ENCODE data around the gene UTS2R.
A peak's percentile ranks its signal among the peaks of the same experiment; 100 is the strongest.

UTS2R gene

DNA sequence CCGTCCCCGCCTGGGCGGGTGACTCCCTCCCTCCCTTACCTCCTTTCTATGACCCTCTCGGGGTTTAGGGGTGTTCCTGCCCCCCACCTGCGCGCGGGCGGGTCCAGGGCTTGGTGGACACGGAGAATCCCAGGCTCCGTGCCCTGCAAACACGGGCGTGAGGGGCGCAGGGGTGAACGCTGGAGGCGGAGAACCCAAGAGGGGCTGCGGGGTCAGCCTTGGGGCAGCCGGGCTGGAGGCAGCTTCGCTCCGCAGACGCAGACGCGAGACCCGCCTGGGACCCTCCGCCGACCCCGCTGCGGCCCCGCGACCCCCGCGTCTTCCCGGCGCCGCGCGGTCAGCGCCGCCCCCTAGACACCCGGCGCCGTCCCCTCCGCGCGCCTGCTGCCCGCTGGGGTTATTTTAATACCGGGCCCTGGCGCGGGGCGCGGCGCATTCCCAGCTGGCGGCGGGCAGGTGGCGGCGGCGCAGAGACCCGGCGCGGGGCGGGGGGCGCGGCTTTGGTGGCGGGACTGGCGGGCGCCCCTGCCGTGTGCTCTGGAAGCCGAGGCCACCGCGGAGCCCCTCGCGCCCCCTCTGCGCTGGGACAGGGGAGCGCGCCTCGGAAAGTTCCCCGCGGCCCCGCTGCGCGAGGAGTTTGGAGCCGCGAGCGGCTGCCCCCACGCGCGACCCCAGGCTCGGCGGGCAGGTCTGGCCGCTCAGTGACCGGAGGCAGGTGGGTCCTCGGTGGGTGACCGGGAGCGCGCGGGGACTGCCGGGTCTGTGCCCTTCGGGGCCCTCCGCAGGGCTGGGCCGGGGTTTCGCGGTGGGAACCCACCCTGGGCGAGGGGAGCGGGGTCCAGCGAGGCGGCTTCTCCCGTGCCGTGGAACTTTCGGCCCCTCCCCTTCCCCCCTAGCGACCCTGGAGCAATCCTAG lies at the start of gene UTS2R:
Gene UTS2R (plus strand): TSS at position 433 of the 916 bp plus-strand sequence. CDS start 2,560 bp downstream, outside the sequence.
- no peak for DNase-seq (ENCODE audit: low read depth in 3 of 3)

GRCh38 chr17:82321947-82322466 lies 49.6 kb upstream of the UTS2R start:
- no peak for DNase-seq (ENCODE audit: low read depth in 3 of 3)

DNA sequence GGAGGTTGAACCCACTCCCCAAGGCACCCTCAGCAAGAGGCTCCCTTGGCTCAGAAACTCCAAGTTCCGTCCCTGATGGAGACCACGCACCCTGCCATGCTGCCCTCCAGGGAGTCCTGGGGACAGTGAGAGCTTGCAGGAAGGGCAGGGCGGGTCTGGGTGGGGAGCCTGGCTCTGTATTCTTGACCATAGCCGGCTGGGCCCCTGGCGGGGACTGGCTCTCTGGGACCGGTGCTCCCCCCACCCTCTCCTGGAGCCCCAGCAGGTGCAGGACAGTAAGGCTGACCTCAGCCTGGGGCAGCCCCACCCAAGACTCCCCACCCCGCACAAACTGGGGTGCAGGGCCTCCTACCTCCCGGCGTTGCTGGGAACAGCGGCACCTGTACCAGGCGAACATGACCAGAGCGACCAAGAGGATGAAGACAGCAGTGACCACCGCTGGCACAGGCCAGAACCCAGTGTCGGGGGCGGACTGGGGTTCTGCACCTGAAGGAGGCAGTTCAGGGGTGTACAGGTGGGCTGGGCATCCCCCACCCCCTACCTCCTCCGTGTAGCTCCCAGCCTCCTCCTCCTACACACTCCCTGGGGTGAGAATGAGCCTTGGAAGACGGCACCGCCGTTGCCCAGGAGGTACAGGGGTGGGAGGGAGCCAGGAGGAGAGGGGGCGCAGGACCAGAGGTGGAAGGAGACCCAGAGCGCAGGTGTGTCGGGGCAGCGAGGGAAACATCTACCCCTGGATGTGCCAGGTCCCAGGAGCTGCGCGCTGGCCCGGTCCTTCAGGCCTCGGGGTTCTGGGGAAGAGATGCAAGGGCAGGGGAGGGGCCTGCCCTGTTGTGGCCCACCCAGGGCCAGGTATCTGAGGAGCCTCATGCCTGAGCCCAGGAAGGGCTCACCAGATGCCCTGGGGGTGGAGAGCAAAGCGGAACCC lies 48.8 kb upstream of the UTS2R start:
- DNase-seq (ENCODE audit: low read depth in 3 of 3) = no peak

GRCh38 chr17:82323514-82324234 lies 47.9 kb upstream of the UTS2R start:
- DNase-seq (ENCODE audit: low read depth in 3 of 3) = no peak

GRCh38 chr17:82324566-82325285 lies 46.8 kb upstream of the UTS2R start:
- DNase-seq (ENCODE audit: low read depth in 3 of 3) = peak in 1 of 3 experiments; percentile 53

DNA sequence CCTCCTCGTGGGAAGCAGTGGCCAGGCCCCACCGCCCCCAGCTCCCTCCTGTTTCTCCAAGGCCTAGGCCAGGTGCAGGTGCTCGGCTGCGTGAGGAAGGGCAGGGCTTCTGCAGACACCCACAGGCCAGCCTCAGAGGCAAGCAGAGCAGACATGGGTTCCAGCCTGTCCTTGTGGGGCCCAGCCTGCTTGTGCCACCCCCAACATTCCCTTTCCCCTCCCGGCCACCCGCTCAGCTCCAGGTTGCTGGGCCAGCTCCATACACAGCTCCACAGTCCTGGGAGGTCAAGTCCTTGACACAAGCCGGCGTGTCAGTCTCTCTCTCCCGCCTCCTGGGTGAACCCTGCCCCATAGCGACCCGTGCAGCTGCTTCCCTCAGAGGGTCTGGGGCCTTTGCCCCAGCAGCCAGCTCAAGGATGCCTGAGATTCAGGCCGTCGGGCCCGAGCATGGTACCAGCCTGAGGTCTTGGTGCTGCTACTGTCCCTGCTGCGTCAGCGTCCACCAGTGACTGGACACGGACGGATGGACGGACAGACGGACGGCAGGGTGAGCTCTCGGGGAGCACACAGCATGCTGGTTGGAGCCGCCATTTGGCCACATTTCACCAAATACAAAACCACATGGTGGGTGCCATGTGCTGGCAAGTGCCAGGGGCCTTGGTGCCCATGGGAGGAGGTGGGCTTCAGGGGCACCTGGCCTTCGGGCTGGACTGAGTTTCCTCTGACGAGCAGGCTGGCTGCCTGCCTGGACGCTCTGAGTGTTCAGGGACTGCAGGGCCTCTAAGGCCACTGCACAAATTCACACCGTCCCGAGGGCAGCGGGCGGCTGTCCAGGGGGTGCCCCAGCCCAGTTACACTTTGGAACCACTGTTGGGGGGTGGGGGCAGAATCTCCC lies 46.0 kb upstream of the UTS2R start:
- DNase-seq (ENCODE audit: low read depth in 3 of 3) = no peak

DNA sequence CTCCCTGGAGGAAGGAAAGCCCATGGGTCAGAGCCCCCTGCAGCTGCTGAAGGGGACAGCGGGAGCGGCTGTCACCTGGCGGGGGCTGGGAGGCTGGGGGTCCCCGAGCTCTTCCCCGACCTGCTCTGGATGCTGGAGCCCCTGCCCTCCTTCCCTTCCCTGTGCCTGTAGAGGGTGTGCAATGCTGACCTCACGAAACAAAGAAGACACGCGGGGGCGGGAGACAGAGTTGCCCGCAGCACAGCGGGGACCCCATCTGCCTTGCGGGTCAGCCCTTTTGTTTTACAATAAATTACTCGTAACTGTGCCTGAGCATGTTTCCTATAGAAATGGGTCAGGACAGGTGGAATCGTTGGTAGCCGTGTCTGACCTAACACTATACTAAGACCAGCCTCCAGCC lies 44.3 kb upstream of the UTS2R start:
- no peak for DNase-seq (ENCODE audit: low read depth in 3 of 3)

DNA sequence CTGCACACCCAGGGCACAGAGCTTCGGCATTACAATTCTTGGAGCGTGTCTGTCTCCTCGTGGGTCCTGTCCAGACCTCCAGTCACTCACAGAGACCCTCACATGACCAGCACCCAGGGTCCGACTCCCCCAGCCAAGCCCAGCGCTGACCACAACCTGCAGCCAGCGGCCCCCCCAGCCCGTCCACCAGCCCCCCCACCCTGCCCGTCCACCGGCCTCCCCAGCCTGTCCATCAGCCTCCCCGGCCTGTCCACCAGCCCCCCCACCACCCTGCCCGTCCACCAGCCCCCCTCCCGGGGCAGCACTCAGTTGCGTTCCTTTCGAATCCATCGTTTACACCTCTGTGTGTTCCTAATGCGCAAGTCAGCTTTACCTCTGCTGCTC lies 43.8 kb upstream of the UTS2R start:
- DNase-seq (ENCODE audit: low read depth in 3 of 3) = no peak

GRCh38 chr17:82328141-82328993 lies 43.2 kb upstream of the UTS2R start:
- DNase-seq (ENCODE audit: low read depth in 3 of 3) = no peak

DNA sequence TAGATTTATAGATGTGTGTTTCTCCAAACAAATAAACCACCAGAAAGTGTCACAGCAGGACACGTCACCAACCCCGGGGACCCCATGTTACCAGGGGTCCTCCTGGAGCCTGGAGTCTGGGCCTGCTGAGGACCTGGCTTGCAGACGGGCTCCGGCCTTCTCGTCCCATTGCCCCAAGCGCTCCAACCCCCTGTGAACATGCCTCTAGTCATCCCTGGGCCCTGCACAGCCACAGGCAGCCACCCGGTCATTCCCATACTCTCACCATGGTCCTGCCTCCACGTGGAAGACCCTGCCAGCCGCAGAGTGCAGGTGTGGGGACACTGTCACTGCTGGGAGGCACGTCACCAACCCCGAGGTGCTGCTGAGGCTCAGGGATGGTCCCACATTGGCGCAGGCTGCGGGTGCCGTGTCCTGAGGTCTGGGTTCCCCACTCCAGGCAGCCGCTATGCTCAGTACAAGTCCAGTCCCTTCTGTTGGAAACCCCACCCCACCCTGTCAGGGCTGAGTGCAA lies 42.5 kb upstream of the UTS2R start:
- DNase-seq (ENCODE audit: low read depth in 3 of 3) = no peak

GRCh38 chr17:82329683-82330321 lies 41.8 kb upstream of the UTS2R start:
- DNase-seq (ENCODE audit: low read depth in 3 of 3) = no peak

DNA sequence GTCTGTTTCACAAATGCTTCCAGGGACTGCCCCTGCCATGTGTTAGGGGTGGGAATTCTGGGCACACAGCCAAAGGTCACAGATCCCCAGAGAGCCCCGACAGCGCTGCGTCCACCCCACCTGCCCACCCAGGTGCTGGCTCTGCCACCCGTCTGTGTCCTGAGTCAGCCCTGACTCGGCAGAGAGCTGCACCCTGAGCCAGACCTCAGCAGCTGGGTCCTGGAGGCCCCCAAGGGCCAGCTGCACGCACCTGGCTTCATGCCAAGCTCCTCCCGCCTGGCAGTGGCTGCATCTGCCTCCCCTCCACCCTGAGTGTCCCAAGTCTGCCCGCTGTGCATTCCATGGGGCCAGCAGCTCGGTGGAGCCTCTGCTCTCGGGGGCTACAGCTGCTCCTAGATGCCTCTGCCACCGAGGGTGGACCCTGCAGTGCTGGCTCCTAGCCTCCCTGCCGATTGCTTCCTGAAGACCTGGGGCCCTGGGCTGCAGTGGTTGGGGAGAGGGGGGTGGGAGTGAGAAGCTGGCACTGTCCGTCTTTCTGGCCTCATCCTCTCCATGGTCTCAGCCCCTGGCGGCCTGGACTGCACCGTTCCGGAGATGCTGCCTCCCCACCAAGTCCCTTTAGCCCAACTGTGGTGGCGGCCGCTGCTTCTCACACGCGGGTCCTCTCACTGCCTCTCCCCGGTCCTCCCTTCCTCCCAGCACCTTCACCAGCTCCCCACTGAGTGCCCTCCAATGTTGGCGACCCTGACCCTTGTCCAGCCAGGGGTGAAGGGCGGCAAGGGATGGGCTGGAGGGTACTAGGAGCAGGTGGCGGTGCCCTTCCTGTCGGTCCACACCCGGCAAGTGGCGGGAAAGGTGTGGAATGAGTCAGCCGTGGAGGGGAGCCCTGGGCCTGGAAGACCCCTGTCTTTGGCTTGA lies 41.0 kb upstream of the UTS2R start:
- no peak for DNase-seq (ENCODE audit: low read depth in 3 of 3)

GRCh38 chr17:82331345-82331939 lies 40.1 kb upstream of the UTS2R start:
- no peak for DNase-seq (ENCODE audit: low read depth in 3 of 3)

DNA sequence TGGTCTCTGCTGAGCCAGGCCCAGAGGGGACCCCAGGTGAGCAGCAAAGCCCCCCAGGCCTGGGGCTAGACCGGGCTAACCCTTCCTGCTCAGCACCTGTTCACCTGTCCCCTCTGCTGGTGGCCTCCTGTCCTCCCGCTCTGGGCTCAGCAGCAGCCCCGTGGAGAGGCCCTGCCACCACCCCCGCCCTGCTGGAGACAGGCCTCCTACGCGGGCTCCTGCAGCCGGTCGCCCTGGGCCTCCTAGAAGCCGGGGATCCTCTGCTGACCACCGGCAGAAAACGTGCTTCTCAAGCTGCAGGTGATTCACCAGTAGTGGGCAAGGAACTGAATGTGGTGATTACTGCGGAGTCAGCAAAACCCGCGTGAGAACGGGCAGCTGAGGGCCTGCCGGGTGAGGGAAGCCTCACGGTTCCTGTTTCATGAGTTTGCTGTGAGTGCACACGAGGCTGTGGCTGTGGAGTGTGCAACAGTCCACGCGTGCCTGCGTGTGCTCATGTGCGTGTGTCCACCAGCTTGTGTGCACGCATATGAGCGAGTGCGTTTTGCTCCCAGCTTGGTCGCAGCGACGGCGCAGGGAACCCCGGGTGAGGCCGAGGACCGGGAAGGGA lies 38.8 kb upstream of the UTS2R start:
- no peak for DNase-seq (ENCODE audit: low read depth in 3 of 3)

GRCh38 chr17:82333279-82334171 lies 38.0 kb upstream of the UTS2R start, which contains the start of gene SECTM1:
Gene SECTM1, minus strand, starts transcription at chr17:82333766. Its CDS starts 6,526 bp downstream, at chr17:82327240.
- DNase-seq (ENCODE audit: low read depth in 3 of 3) = no peak

All from stimulated activated CD4-positive, alpha-beta T cell treated with anti-CD3 and anti-CD28 coated beads, TNF-alpha, amount 100 ng/mL, for 24 hours (primary cell).